GM12874 (cell line): ENCODE data around the gene AGBL2.

ENCODE experiments used
- CTCF ChIP-seq: IDR thresholded peaks from 2 replicates; pipeline ENCODE4 v1.5.1; 2011; ENCODE audit warnings: low read depth, mild to moderate bottlenecking, control low read depth, low read length, moderate library complexity; ENCODE audit not compliant: insufficient read depth

Gene AGBL2

GRCh38 chr11:47656260-47656885, 58.8 kb downstream of the AGBL2 start:
- no peak for TF ChIP-seq CTCF

DNA sequence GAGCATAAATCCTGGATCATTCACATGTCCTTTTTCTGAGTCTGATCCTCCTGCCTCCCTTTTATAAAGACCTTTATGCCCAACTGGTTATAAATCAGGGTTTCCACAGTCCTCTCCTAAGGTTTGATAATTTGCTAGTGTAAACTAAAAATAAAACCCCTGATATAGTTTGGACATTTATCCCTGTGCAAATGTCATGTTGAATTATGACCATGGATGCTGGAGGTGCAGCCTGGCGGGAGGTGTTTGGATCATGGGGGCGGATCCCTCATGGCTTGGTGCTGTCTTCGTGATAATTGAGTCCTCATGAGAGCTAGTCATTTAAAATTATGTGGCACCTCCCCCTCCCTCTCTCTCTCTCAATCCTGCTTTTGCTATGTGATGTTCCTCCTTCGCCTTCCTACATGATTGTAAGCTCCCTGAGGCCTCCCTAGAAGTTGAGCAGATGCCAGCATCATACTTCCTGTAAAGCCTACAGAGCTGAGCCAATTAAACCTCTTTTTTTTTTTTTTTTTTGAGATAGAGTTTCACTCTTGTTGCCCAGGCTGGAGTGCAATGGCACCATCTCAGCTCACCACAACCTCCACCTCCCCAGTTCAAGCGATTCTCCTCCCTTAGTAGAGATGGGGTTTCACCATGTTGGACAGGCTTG, 63.2 kb downstream of the AGBL2 start:
- TF ChIP-seq CTCF, result no peak

DNA sequence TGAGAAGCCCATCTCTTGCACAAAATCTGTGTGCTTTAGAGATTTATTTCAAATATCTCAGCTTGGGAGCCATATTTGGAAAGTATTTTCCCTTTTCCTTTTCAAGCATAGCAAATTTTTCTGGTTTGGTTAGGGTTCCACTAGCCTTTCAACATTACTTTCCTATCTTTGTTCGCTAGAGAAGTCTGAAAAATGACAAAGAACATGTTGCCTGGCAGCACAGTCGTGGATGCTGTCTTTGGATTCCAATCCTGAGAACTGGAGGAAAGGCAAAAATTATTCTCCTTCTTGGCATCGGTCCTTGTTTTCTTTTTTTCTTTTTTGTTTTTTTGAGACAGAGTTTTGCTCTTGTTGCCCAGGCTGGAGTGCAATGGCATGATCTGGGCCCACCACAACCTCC, 65.9 kb downstream of the AGBL2 start:
- TF ChIP-seq CTCF, result no peak

- no peak for TF ChIP-seq CTCF
Measured at GRCh38 chr11:47646019-47646418, 69.2 kb downstream of the AGBL2 start.

DNA sequence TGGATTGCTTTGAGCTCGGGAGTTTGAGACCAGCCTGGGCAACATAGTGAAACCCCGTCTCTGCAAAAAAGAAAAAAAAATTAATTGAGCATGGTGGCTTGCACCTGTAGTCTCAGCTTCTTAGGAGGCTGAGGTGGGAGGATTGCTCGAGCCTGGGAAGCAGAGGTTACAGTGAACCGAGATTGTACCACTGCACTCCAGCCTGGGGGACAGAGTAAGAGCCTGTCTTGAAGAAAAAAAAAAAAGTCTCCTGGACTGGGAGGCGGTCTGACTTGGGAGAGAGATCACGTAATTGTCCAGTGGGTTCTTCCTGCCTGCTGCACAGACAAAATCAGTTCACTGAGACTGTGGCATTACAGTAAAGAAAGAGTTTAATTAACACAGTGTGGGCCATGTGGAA, 69.7 kb downstream of the AGBL2 start:
- no peak for TF ChIP-seq CTCF

GRCh38 chr11:47642099-47642855, 72.9 kb downstream of the AGBL2 start, which contains the start of gene MTCH2:
Gene MTCH2, minus strand, starts transcription at chr11:47642559. Its CDS starts 94 bp downstream, at chr11:47642465.
- TF ChIP-seq CTCF, result no peak

DNA sequence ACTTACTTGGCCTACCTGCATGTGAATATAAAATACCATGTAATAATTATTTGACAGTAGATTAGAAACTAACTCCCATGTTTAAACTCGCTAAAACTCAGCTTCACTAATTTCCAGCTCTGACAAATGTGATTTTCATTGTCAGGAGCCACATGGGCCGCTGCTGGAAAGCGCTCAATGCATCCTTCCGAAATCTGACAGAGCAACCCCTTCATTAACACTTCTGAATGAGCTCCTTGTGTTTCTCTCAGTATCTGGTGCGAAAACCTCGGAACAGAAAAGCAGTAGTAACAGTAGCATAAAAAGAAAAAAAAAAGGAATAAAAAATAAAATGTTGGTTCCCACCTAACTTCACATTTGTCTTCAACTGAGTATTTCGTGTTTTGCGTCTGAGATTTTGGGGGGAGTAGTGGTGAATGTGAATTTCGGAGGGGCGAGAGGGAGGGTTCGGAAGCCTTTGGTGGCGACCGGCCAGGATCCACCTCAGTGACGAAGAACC, 73.5 kb downstream of the AGBL2 start:
- no peak for TF ChIP-seq CTCF
